Measurements from ENCODE around the gene DVL3. TPM values are rescaled to one million over a fixed set of nuclear protein-coding genes. Genes with fewer than 3 reads are reported as not detected.

Gene DVL3
- total RNA-seq, 2 experiments from 2014 or later, result 38.5 to 65.6 TPM

GRCh38 chr3:184177767-184178306 lies 22.7 kb downstream of the DVL3 start:
- no peak for TF ChIP-seq EZH2phosphoT487 (IDR thresholded peaks at IDR 0.05; ENCODE audit: borderline replicate concordance, low read depth, low read length)
- TF ChIP-seq CTCF (conservative IDR thresholded peaks at IDR 0.05; ENCODE audit: low read length), result no peak
- ChIA-PET POLR2A (interaction anchor here (0.6 kb wide), 1 partner anchor 1497 kb away, joined by 3 read pairs; no protein-coding TSS in a partner anchor), CTCF (ENCODE audit: unreplicated experiment) (no interaction called here)
- Histone ChIP-seq H3K36me3 (ENCODE audit: insufficient read depth, low read length) (peaks cover 58% of the 10 kb centered on the region), H3K27ac (ENCODE audit: low read depth, low read length, poor library complexity, severe bottlenecking) (no peak overlapping the region), H3K9me3 (ENCODE audit: low read length) (no peaks in the 10 kb centered on the region), H3K4me1 (ENCODE audit: insufficient read depth, low read length, poor library complexity, severe bottlenecking) (peaks cover 26% of the 10 kb centered on the region), H4K20me1 (ENCODE audit: insufficient read depth, low read length) (no peaks in the 10 kb centered on the region), H3K4me3 (ENCODE audit: low read depth, low read length, poor library complexity, severe bottlenecking) (no peak overlapping the region), H3K9me2 (ENCODE audit: insufficient read depth, low read length) (no peaks in the 10 kb centered on the region), H2AFZ (ENCODE audit: low read length) (no peak overlapping the region), H3K4me2 (ENCODE audit: low read length) (no peak overlapping the region), H3K79me2 (ENCODE audit: insufficient read depth, low read depth, low read length) (peaks cover 14% of the 10 kb centered on the region)
- no peak for DNase-seq (ENCODE audit: low spot score)
- intact Hi-C loops (cut with micrococcal nuclease; ENCODE audit: unreplicated experiment), result no loop called here
- BruUV-seq (replicated peaks), result no TSS peak

- ChIA-PET CTCF (ENCODE audit: unreplicated experiment) (interaction anchor here (0.7 kb wide), 1 partner anchor 984 kb away, joined by 5 read pairs; no protein-coding TSS in a partner anchor), POLR2A (no interaction called here)
- H3K9me3 ChIP-seq (ENCODE audit: low read length), result no peaks in the 10 kb centered on the region
- no peak overlapping the region for H3K4me2 ChIP-seq (ENCODE audit: low read length)
- H3K9me2 ChIP-seq (ENCODE audit: insufficient read depth, low read length), result no peaks in the 10 kb centered on the region
- no peak overlapping the region for H3K27ac ChIP-seq (ENCODE audit: low read depth, low read length, poor library complexity, severe bottlenecking)
- intact Hi-C loops (cut with micrococcal nuclease; ENCODE audit: unreplicated experiment), result no loop called here
- no peak for DNase-seq (ENCODE audit: low spot score)
- no peak for TF ChIP-seq CTCF (conservative IDR thresholded peaks at IDR 0.05; ENCODE audit: low read length)
- TF ChIP-seq EZH2phosphoT487 (IDR thresholded peaks at IDR 0.05; ENCODE audit: borderline replicate concordance, low read depth, low read length), result no peak
- no peak overlapping the region for H3K4me3 ChIP-seq (ENCODE audit: low read depth, low read length, poor library complexity, severe bottlenecking)
- no peak overlapping the region for H2AFZ ChIP-seq (ENCODE audit: low read length)
- H3K79me2 ChIP-seq (ENCODE audit: insufficient read depth, low read depth, low read length), result peaks cover 14% of the 10 kb centered on the region
- peaks cover 26% of the 10 kb centered on the region for H3K4me1 ChIP-seq (ENCODE audit: insufficient read depth, low read length, poor library complexity, severe bottlenecking)
- H3K36me3 ChIP-seq (ENCODE audit: insufficient read depth, low read length), result peaks cover 66% of the 10 kb centered on the region
- no TSS peak for BruUV-seq (replicated peaks)
- H4K20me1 ChIP-seq (ENCODE audit: insufficient read depth, low read length), result no peaks in the 10 kb centered on the region
Observed at GRCh38 chr3:184178521-184179138, 23.5 kb downstream of the DVL3 start.

- peaks cover 24% of the 10 kb centered on the region for H3K4me1 ChIP-seq (ENCODE audit: insufficient read depth, low read length, poor library complexity, severe bottlenecking)
- H3K79me2 ChIP-seq (ENCODE audit: insufficient read depth, low read depth, low read length), result peaks cover 12% of the 10 kb centered on the region
- no peaks in the 10 kb centered on the region for H3K9me3 ChIP-seq (ENCODE audit: low read length)
- POLR2A ChIA-PET, result interaction anchor here (0.6 kb wide), 1 partner anchor 607 kb away, joined by 4 read pairs; no protein-coding TSS in a partner anchor
- CTCF ChIA-PET (ENCODE audit: unreplicated experiment), result interaction anchor here (0.6 kb wide), 1 partner anchor 502 kb away, joined by 7 read pairs; no protein-coding TSS in a partner anchor
- no peak overlapping the region for H3K4me2 ChIP-seq (ENCODE audit: low read length)
- BruUV-seq (replicated peaks), result no TSS peak
- intact Hi-C loops (cut with micrococcal nuclease; ENCODE audit: unreplicated experiment), result no loop called here
- H3K27ac ChIP-seq (ENCODE audit: low read depth, low read length, poor library complexity, severe bottlenecking), result no peak overlapping the region
- DNase-seq (ENCODE audit: low spot score), result no peak
- H4K20me1 ChIP-seq (ENCODE audit: insufficient read depth, low read length), result no peaks in the 10 kb centered on the region
- TF ChIP-seq CTCF (conservative IDR thresholded peaks at IDR 0.05; ENCODE audit: low read length) (no peak), EZH2phosphoT487 (IDR thresholded peaks at IDR 0.05; ENCODE audit: borderline replicate concordance, low read depth, low read length) (no peak)
- H3K9me2 ChIP-seq (ENCODE audit: insufficient read depth, low read length), result no peaks in the 10 kb centered on the region
- no peak overlapping the region for H2AFZ ChIP-seq (ENCODE audit: low read length)
- H3K4me3 ChIP-seq (ENCODE audit: low read depth, low read length, poor library complexity, severe bottlenecking), result no peak overlapping the region
- H3K36me3 ChIP-seq (ENCODE audit: insufficient read depth, low read length), result peaks cover 76% of the 10 kb centered on the region
Observed at GRCh38 chr3:184180165-184180564, 25.0 kb downstream of the DVL3 start.

All from OCI-LY7 (cell line).